Stimulated activated CD8-positive, alpha-beta memory T cell treated with anti-CD3 and anti-CD28 coated beads, Interleukin-2, amount 100 ng/mL, for 48 hours (primary cell): Measurements from ENCODE around the gene ARHGEF7.

Source experiments
- DNase-seq, 2 donors: peaks; one replicate each; pipeline ENCODE4 v3.0.0-alpha.2; 2020; ENCODE audit warnings: low read depth in 2 of 2

The ARHGEF7 gene

DNA sequence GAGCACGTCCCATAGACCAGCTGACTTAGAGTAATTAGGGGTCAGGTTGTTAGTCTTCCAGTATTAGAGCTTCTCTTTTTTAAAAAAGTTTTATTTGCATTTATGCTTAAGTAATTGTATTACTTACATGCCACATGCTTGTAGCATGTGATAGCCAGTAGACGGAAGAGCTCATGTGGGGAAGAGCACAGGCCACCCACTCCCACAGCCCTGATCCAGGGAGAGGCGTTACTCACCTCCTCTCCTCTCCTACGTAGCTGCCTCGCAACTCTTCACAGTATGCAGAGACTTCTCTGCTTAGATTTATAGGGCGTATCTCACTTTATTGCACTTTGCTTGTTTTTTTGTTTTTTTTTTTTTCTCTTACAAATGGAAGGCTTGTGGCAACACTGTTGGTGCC is 110.1 kb downstream of the ARHGEF7 start:
- DNase-seq: no peak

GRCh38 chr13:111225810-111226546 is 110.9 kb downstream of the ARHGEF7 start:
- DNase-seq: no peak

- no peak for DNase-seq
These were observed 112.3 kb downstream of the ARHGEF7 start for GRCh38 chr13:111227405-111227804.

DNA sequence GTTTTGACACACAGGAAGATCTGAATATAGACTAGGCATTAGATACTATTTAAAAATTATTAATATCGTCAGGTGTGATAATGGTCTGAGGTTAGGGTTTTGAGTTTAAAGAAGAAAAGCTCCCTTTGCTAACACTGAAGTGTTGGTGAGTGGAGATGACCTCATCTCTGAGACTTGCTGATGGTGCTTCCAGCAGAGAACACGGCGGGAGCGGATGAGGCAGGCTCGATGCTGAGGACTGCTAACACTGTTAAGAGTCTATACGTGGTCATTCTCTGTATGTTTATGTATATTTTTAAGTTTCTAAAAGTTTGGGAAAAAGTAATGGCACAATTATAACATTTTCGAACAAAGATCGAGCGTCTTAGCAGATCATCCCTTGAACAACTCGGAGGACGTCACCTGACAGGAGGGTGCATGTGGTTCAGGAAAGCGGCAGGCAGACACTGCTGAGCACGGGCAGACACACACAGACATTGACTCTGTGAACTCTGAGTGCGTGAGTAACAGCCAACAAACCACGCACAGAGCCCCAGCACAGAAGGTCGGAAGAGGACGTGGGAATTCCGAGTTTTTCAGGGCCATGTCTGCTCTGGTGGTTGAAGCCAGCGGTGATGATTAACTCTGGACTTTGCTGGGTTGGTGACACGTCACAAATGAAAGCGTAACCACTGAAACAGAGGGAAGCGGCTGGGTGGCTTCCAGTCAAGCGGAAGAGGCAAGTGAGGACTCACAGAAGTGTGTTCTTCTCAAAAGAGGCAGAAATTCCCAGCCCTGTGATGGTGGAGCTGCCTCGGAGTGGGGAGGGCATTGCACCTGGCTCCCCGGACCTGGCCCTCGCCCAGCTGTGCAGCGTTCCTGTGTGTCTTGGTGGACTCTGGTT is 113.4 kb downstream of the ARHGEF7 start:
- no peak for DNase-seq

GRCh38 chr13:111230385-111230930 is 115.3 kb downstream of the ARHGEF7 start:
- no peak for DNase-seq

DNA sequence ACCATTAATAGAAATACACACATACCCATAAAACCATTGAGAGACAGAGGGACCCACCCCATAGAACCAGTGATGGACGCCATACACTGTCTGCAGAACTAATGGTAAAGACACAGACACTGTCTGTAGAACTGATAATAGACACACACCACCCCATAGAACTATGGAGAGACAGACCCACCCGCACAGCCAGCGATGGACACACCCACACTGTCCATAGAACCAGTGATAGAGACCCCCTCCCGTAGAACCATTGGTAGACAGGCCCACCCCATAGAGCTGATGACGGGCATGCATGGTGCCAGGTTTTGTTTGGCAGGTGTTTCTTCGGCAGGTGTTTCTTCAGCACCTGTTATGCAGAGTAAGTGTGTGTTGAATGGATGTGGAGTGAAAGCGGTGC is 117.1 kb downstream of the ARHGEF7 start:
- DNase-seq: no peak

GRCh38 chr13:111233080-111233479 is 118.0 kb downstream of the ARHGEF7 start:
- no peak for DNase-seq

- DNase-seq: no peak
These were observed 124.9 kb downstream of the ARHGEF7 start for GRCh38 chr13:111239764-111240670.

- DNase-seq: no peak
These were observed 126.1 kb downstream of the ARHGEF7 start for GRCh38 chr13:111241006-111241755.

- DNase-seq: no peak
These were observed 126.8 kb downstream of the ARHGEF7 start for GRCh38 chr13:111241862-111242261.

- no peak for DNase-seq
These were observed 127.5 kb downstream of the ARHGEF7 start for GRCh38 chr13:111242585-111242984.

- DNase-seq: no peak
These were observed 128.9 kb downstream of the ARHGEF7 start for GRCh38 chr13:111243981-111244380.

- no peak for DNase-seq
These were observed 130.7 kb downstream of the ARHGEF7 start for GRCh38 chr13:111245576-111246384.

GRCh38 chr13:111247552-111247951 is 132.4 kb downstream of the ARHGEF7 start:
- no peak for DNase-seq

DNA sequence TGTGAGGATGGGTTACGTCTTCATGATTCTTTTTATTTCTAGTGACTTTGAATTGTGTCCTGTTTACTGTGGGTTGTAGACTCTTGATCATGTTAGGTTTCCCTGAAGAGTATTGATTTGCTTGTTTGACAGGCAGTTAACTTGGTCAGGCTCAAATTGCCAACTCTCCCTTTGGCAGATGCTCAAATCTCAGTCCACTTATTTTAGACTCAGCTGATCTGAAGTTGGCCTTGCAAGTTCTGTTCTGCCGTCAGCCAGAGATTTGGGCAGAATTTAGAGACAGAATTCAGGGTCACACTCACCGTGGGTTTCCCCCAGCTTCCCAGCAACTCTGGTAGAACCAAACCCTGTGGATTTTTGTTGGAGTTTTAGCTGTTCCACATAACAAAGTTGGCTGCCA is 133.7 kb downstream of the ARHGEF7 start:
- DNase-seq: no peak

DNA sequence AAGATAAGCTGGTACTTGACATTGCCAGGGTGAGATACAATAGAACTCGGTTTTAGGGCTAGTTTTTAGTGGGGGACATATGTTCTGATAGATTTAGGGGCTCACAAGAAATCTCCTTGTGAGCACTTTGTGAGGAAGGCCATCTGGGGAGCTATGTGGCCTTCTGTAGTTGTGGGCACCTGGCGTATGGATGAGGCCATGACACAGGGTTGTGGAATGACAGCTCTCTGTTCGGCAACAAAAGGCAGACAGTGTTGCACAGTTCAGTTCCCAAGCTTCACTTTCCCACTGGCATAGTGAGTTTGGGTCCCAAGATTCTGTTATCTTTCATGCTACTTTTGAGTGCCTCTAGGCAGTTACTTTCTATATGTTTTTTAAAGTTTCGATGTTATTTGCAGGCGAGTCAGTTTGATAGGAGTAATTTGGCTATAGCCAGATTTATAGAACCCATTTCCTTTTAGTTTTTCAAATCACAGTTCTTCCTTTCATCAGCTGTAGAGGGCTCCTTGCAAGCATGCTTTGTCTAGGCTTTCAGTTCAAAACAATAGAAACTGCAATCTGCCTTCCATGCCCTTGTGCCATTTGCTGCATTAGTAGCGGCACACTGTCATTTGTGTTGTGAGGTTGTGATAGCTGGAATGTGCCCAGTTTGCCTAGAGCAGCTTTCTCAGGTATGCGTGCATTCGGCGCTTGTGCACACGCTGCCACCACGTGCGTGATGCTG is 134.7 kb downstream of the ARHGEF7 start:
- no peak for DNase-seq

GRCh38 chr13:111251646-111252445 is 136.7 kb downstream of the ARHGEF7 start:
- DNase-seq: no peak
